Endothelial cell (in vitro differentiated cells): Measurements from ENCODE around the gene FBXL17. TPM values are rescaled to one million over a fixed set of nuclear protein-coding genes. Genes with fewer than 3 reads are reported as not detected.

Experiments
- DNase-seq: peaks from one replicate; pipeline ENCODE4 v3.0.0; 2021; ENCODE audit warnings: low spot score
- H3K27ac Mint-ChIP-seq: one replicate; pipeline ENCODE4 v1.8.0; 2021; ENCODE audit warnings: mixed read lengths, inconsistent platforms; ENCODE audit not compliant: unreplicated experiment
- H3K27me3 Mint-ChIP-seq: one replicate; pipeline ENCODE4 v1.8.0; 2021; ENCODE audit warnings: mild to moderate bottlenecking, moderate library complexity, mixed read lengths, inconsistent platforms; ENCODE audit not compliant: unreplicated experiment
- H3K36me3 Mint-ChIP-seq: one replicate; pipeline ENCODE4 v1.8.0; 2021; ENCODE audit warnings: mild to moderate bottlenecking, low read depth, mixed read lengths, inconsistent platforms; ENCODE audit not compliant: unreplicated experiment
- H3K4me1 Mint-ChIP-seq: one replicate; pipeline ENCODE4 v1.8.0; 2021; ENCODE audit warnings: mild to moderate bottlenecking, mixed read lengths, inconsistent platforms; ENCODE audit not compliant: unreplicated experiment
- H3K4me3 Mint-ChIP-seq: one replicate; pipeline ENCODE4 v1.8.0; 2021; ENCODE audit warnings: mild to moderate bottlenecking, mixed read lengths, inconsistent platforms; ENCODE audit not compliant: unreplicated experiment
- H3K9me3 Mint-ChIP-seq: one replicate; pipeline ENCODE4 v1.8.0; 2021; ENCODE audit warnings: mixed read lengths, inconsistent platforms; ENCODE audit not compliant: unreplicated experiment
- CTCF ChIP-seq: fragments of 200-600 bp; sonication (generic); IDR thresholded peaks from one replicate; pipeline ENCODE4 v1.5.0; 2021; ENCODE audit warnings: antibody characterized with exemption; ENCODE audit not compliant: unreplicated experiment
- total RNA-seq: library from RNA; stranded (reverse); fragmentation: NEBNext Ultra II Directional; extraction: Animal tissue kit (Norgen Biotek cat#: 25700); gene quantifications from one replicate; pipeline ENCODE4 v1.2.1, GENCODE V29; 2021; ENCODE audit not compliant: unreplicated experiment

FBXL17 gene
- total RNA-seq, 1 donor from 2014 or later, result 14.9 TPM

GRCh38 chr5:107893642-107894041 lies 488.3 kb downstream of the FBXL17 start:
- DNase-seq, result no peak
- TF ChIP-seq CTCF, result no peak
- H3K4me1 Mint-ChIP-seq, result no peaks in the 10 kb centered on the region
- H3K36me3 Mint-ChIP-seq, result no peaks in the 10 kb centered on the region
- H3K27ac Mint-ChIP-seq, result no peak overlapping the region
- H3K9me3 Mint-ChIP-seq, result no peaks in the 10 kb centered on the region
- no peak overlapping the region for H3K4me3 Mint-ChIP-seq
- peaks cover 3% of the 10 kb centered on the region for H3K27me3 Mint-ChIP-seq

- no peaks in the 10 kb centered on the region for H3K9me3 Mint-ChIP-seq
- H3K27me3 Mint-ChIP-seq, result peaks cover 1% of the 10 kb centered on the region
- H3K36me3 Mint-ChIP-seq, result no peaks in the 10 kb centered on the region
- no peak overlapping the region for H3K4me3 Mint-ChIP-seq
- H3K4me1 Mint-ChIP-seq, result peaks cover 4% of the 10 kb centered on the region
- no peak overlapping the region for H3K27ac Mint-ChIP-seq
- TF ChIP-seq CTCF, result no peak
- DNase-seq, result no peak
Measured at GRCh38 chr5:107889387-107889786, 492.5 kb downstream of the FBXL17 start.

GRCh38 chr5:107888541-107888940 lies 493.4 kb downstream of the FBXL17 start:
- no peak for TF ChIP-seq CTCF
- H3K27ac Mint-ChIP-seq, result no peak overlapping the region
- no peaks in the 10 kb centered on the region for H3K36me3 Mint-ChIP-seq
- H3K4me3 Mint-ChIP-seq, result no peak overlapping the region
- H3K9me3 Mint-ChIP-seq, result no peaks in the 10 kb centered on the region
- DNase-seq, result no peak
- peaks cover 4% of the 10 kb centered on the region for H3K4me1 Mint-ChIP-seq
- H3K27me3 Mint-ChIP-seq, result peaks cover 1% of the 10 kb centered on the region

GRCh38 chr5:107887166-107887943 lies 494.5 kb downstream of the FBXL17 start:
- no peaks in the 10 kb centered on the region for H3K9me3 Mint-ChIP-seq
- H3K27ac Mint-ChIP-seq, result no peak overlapping the region
- H3K4me3 Mint-ChIP-seq, result no peak overlapping the region
- TF ChIP-seq CTCF, result no peak
- peaks cover 1% of the 10 kb centered on the region for H3K27me3 Mint-ChIP-seq
- peaks cover 4% of the 10 kb centered on the region for H3K4me1 Mint-ChIP-seq
- no peak for DNase-seq
- no peaks in the 10 kb centered on the region for H3K36me3 Mint-ChIP-seq

GRCh38 chr5:107885601-107886000 lies 496.3 kb downstream of the FBXL17 start:
- H3K4me3 Mint-ChIP-seq, result no peak overlapping the region
- H3K27ac Mint-ChIP-seq, result no peak overlapping the region
- peaks cover 4% of the 10 kb centered on the region for H3K4me1 Mint-ChIP-seq
- TF ChIP-seq CTCF, result no peak
- no peak for DNase-seq
- H3K27me3 Mint-ChIP-seq, result peaks cover 1% of the 10 kb centered on the region
- no peaks in the 10 kb centered on the region for H3K9me3 Mint-ChIP-seq
- H3K36me3 Mint-ChIP-seq, result no peaks in the 10 kb centered on the region
